ENCODE results near the gene NKTR.

GRCh38 chr3:42556089-42556632 lies 44.3 kb upstream of the NKTR start:
- TF ChIP-seq KLF7 (tag by site-specific recombination; IDR thresholded peaks at IDR 0.05; ENCODE audit: borderline replicate concordance) (no peak), ZNF23 (tag by site-specific recombination; IDR thresholded peaks at IDR 0.05; ENCODE audit: borderline replicate concordance) (no peak), CTCF (tag by site-specific recombination; IDR thresholded peaks at IDR 0.05) (no peak)
